Body of pancreas (tissue), 4 donors: Measurements from ENCODE around the gene PANX2. TPM values are rescaled to one million over a fixed set of nuclear protein-coding genes. Genes with fewer than 3 reads are reported as not detected.
A peak's percentile ranks its signal among the peaks of the same experiment; 100 is the strongest.
"Not testable (repeated sequence)": the region's sequence is repeated elsewhere in the genome, so short reads cannot be mapped to it uniquely, and the experiment has no call there.

Experiments
- ATAC-seq: fragments of 150-250 bp; one replicate; pipeline ENCODE4 v1.9.1; 2016
- DNase-seq, 4 donors: peaks; one replicate each; pipeline ENCODE4 v3.0.0-alpha.2; 2019
- H3K27ac ChIP-seq, 4 donors: fragments of 200-600 bp; sonication (generic); 1 replicate in 3 of 4; 2 replicates in 1 of 4; pipeline versions ENCODE4 v1.5.1 to v1.6.1; 2016 to 2019; ENCODE audit warnings: mild to moderate bottlenecking in 1 of 4, mixed read lengths in 1 of 4, moderate library complexity in 1 of 4
- H3K27me3 ChIP-seq, 2 donors: fragments of 200-600 bp; sonication (generic); one replicate each; pipeline ENCODE4 v1.6.0; 2016; ENCODE audit warnings: mild to moderate bottlenecking in 1 of 2
- H3K36me3 ChIP-seq, 2 donors: fragments of 200-600 bp; sonication (generic); replicated peaks in 1 of 2; 2 replicates each; pipeline ENCODE4 v1.5.1; 2016; ENCODE audit warnings: low read depth in 2 of 2; ENCODE audit not compliant: insufficient read depth in 1 of 2
- H3K4me1 ChIP-seq: fragments of 200-600 bp; sonication (generic); one replicate; pipeline ENCODE4 v1.6.0; 2016
- H3K4me3 ChIP-seq, 2 donors: fragments of 200-600 bp; sonication (generic); 1 replicate in 1 of 2; 2 replicates in 1 of 2; pipeline ENCODE4 v1.5.1; 2016 to 2019
- H3K9me3 ChIP-seq, 3 donors: fragments of 200-600 bp; sonication (generic); 1 replicate in 2 of 3; 2 replicates in 1 of 3; pipeline ENCODE4 v1.5.1; 2016
- CTCF ChIP-seq, 7 experiments: fragments of 450-650 bp in 4 of 7; fragments of 200-600 bp in 3 of 7; sonication (generic) in 3 of 7; IDR thresholded peaks; one replicate each; pipeline ENCODE4 v1.5.1; 2016 to 2019; ENCODE audit warnings: antibody characterized with exemption in 7 of 7
- POLR2A ChIP-seq, 3 donors: fragments of 450-650 bp; IDR thresholded peaks; one replicate each; pipeline ENCODE4 v1.6.1; 2016; ENCODE audit warnings: antibody characterized with exemption in 3 of 3, mild to moderate bottlenecking in 2 of 3
- WGBS, 2 donors: methylation state at CpG; one replicate each; pipeline ENCODE4 v1.1.5; 2017; 5-methylcytosine and 5-hydroxymethylcytosine counted together
- intact Hi-C: fragments of 100-400 bp; cut with DNase I; formaldehyde crosslinking; loops from one replicate; pipeline ENCODE4 v1.15.1; 2023
- total RNA-seq, 2 donors: library from RNA; depleted of rRNA; stranded (reverse); fragments of >200 nt; gene quantifications; one replicate each; pipeline ENCODE4 v1.1.0, GENCODE V29; 2016

PANX2 gene
- total RNA-seq, 2 donors from 2014 or later, result 0.33 to 3.1 TPM

GRCh38 chr22:50146439-50147238 is 23.9 kb upstream of the PANX2 start:
- DNase-seq (peak; percentile 61 to 76 (median 70)), ATAC-seq (peak; percentile 67)
- TF ChIP-seq CTCF (IDR thresholded peaks at IDR 0.05), result peak; percentile 60 to 91 (median 88)
- no peak for TF ChIP-seq POLR2A (IDR thresholded peaks at IDR 0.05)
- Histone ChIP-seq H3K4me1 (peaks cover 14% of the 10 kb centered on the region), H3K36me3 (no peaks in the 10 kb centered on the region), H3K27ac (no peak overlapping the region), H3K4me3 (no peak overlapping the region), H3K9me3 (no peaks in the 10 kb centered on the region), H3K27me3 (no peaks in the 10 kb centered on the region)
- 34 to 37% methylated on average over 22 to 27 of the region's 27 CpGs for WGBS, 2 donors
- intact Hi-C loops, result no loop called here

- 73 to 74% methylated on average over 10 to 16 of the region's 26 CpGs for WGBS, 2 donors
- intact Hi-C loops, H3K4me1 ChIP-seq, H3K36me3 ChIP-seq, H3K4me3 ChIP-seq, DNase-seq, H3K9me3 ChIP-seq, H3K27ac ChIP-seq, H3K27me3 ChIP-seq, ATAC-seq: not testable (repeated sequence)
Measured at GRCh38 chr22:50147258-50148165, 23.0 kb upstream of the PANX2 start.

- intact Hi-C loops, result no loop called here
- TF ChIP-seq CTCF (IDR thresholded peaks at IDR 0.05), result no peak
- no peak for TF ChIP-seq POLR2A (IDR thresholded peaks at IDR 0.05)
- peaks cover 6% of the 10 kb centered on the region for H3K4me1 ChIP-seq
- H3K36me3 ChIP-seq, result no peaks in the 10 kb centered on the region
- WGBS, 2 donors, result 81 to 88% methylated on average over 6 to 12 of the region's 12 CpGs
- no peak for DNase-seq
- no peak overlapping the region for H3K27ac ChIP-seq
- H3K4me3 ChIP-seq, result no peak overlapping the region
- no peaks in the 10 kb centered on the region for H3K9me3 ChIP-seq
- ATAC-seq, result no peak
- no peaks in the 10 kb centered on the region for H3K27me3 ChIP-seq
Measured at GRCh38 chr22:50148166-50148500, 22.4 kb upstream of the PANX2 start.

DNA sequence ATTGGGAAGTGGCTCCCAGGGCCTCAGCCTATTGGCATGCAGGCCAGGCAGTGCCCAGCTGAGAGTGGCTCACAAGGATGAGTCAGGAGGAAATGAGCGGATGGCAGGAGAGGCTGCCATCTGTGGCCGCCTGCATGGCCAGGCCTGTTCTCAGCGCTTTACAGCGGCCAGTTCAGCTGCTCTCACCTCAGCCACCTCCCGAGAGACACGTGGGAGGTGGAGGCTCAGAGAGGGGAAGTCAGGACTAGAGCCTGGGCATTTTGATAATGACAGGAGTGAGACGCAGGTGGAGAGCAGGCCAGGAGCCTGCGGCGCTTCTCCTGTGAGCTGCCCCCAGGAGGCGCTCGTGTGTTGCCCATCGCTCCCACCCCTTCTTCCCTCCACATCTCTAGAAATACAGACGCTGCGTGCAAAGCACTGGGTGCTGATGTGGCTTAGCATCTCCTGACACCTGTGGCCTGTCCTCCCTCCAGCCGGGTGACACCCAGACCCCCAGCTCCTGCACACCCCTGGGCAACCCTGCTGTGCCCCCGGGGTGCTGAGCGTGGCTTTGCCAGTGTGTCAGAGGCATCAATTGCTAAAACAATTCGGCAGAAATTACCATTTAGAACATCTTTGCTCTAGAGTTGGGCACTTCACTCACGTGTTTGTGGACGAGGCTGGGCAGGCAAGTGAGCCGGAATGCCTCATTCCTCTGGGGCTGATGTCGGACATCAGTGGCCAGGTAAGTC is 21.4 kb upstream of the PANX2 start:
- whole genome bisulfite sequencing, 2 donors, result 22 to 36% methylated on average over 10 to 22 of the region's 22 CpGs
- intact Hi-C loops, result no loop called here
- TF ChIP-seq POLR2A (IDR thresholded peaks at IDR 0.05) (no peak), CTCF (IDR thresholded peaks at IDR 0.05) (peak; percentile 60 to 89 (median 77))
- no peaks in the 10 kb centered on the region for H3K9me3 ChIP-seq
- H3K36me3 ChIP-seq, result no peaks in the 10 kb centered on the region
- no peak overlapping the region for H3K4me3 ChIP-seq
- peak; percentile 82 for ATAC-seq
- H3K4me1 ChIP-seq, result peaks cover 6% of the 10 kb centered on the region
- DNase-seq, result peak; percentile 70 to 77 (median 74)
- H3K27me3 ChIP-seq, result no peaks in the 10 kb centered on the region
- H3K27ac ChIP-seq, result no peak overlapping the region
